ENCODE measurements around the gene KRTAP5-5. TPM values are rescaled to one million over a fixed set of nuclear protein-coding genes. Genes with fewer than 3 reads are reported as not detected.
A peak's percentile ranks its signal among the peaks of the same experiment; 100 is the strongest.
"Not testable (repeated sequence)": the region's sequence is repeated elsewhere in the genome, so short reads cannot be mapped to it uniquely, and the experiment has no call there.

Gene KRTAP5-5
- total RNA-seq, 1 donor from 2014 or later = not detected

GRCh38 chr11:1604181-1604580 lies 25.4 kb upstream of the KRTAP5-5 start:
- DNase-seq (ENCODE audit: low spot score) (no peak), ATAC-seq (no peak)
- intact Hi-C loops (cut with DNase I) = no loop called here

- intact Hi-C loops (cut with DNase I) = no loop called here
- ATAC-seq (no peak), DNase-seq (ENCODE audit: low spot score) (no peak)
Measured at GRCh38 chr11:1604711-1605110, 24.9 kb upstream of the KRTAP5-5 start.

DNA sequence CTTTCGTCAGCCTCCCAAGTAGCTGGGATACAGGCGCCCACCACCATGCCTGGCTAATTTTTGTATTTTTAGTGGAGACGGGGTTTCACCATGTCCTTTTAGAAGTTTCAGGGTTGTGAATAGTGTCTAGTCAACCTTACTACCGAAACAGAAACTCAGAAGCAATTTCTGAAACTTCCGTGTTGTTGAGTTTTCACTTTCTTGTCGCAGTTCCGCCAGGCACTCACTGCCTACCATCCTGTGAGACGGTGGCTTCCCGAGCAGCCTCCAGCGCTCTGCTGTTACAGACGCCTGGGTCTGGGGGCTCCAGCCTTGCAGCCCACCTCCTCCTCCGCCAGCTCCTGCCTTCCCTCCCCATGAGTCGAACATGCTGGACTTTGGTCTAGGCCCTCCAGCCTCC lies 23.7 kb upstream of the KRTAP5-5 start:
- ATAC-seq; DNase-seq (ENCODE audit: low spot score); intact Hi-C loops (cut with DNase I): not testable (repeated sequence)

DNA sequence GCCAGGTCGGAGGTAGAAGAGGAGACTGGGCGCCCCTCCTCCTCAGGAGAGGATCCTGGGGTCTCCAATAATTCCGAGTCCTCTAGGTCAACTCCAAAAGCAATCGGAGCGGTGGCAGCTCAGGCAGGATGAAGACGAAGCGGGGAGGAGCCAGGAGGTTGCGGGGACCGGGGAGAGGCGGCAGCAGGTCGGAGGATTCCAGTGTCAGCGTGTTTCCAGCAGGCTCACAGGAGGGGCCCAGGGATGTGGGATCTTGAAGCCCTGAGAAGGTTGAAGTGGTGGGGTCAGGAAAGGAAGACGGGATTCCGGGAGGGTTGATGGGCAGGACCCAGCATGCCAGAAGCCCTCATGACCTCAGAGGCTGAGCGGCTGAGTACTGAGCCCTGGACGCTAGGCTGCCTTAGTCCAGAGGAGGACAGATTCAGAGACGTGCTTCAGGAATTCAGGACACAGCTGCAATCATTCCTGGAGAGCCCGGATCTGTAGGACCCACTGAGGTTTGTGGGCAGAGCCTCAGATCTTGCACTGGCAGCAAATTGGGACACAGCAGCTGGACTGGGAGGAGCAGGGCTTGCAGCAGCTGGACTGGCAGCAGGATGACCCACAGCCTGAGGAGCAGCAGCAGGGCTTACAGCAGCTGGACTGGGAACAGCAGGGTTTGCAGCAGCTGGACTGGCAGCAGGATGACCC lies 22.3 kb upstream of the KRTAP5-5 start:
- DNase-seq (ENCODE audit: low spot score); ATAC-seq; intact Hi-C loops (cut with DNase I): not testable (repeated sequence)

DNA sequence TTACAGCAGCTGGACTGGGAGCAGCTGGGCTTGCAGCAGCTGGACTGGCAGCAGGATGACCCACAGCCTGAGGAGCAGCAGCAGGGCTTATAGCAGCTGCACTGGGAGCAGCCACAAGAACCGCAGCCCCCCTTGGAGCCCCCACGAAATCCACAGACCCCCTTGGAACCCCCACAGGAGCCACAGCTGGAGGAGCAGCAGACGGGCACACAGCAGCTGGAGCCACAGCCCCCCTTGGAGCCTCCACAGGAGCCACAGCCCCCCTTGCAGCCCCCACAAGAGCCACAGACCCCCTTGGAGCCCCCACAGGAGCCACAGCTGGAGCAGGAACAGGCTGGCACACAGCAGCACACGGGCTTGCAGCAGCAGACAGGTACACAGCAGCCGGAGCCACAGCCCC lies 21.7 kb upstream of the KRTAP5-5 start:
- DNase-seq (ENCODE audit: low spot score); ATAC-seq; intact Hi-C loops (cut with DNase I): not testable (repeated sequence)

GRCh38 chr11:1608363-1608762 lies 21.2 kb upstream of the KRTAP5-5 start, which contains the start of gene KRTAP5-3:
KRTAP5-3 (minus strand) TSS chr11:1608463; CDS start chr11:1608385, 78 bp downstream.
- intact Hi-C loops (cut with DNase I) = no loop called here
- DNase-seq (ENCODE audit: low spot score) = no peak
- ATAC-seq = no peak

GRCh38 chr11:1618231-1618630 lies 11.3 kb upstream of the KRTAP5-5 start:
- intact Hi-C loops (cut with DNase I) = no loop called here
- ATAC-seq (no peak), DNase-seq (ENCODE audit: low spot score) (no peak)

DNA sequence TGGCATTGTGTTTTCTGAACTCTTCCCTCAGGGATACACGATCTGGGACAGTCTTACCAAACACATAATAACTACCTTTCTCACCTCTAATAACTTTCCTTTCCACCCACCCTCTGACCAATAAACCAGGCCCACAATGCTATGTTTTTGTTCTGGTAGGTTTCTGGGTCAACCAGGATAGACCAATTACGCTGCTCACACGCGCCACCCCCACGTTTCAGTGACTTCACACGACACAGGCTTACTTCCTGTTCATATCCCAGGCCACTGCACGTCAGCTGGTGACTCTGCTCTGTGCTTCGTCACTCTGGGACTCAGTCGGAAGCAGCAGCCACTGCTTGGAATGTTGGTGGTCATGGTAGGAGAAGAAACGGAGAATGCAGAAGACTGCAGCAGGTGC lies 10.1 kb upstream of the KRTAP5-5 start:
- no peak for DNase-seq (ENCODE audit: low spot score)
- intact Hi-C loops (cut with DNase I) = no loop called here
- no peak for ATAC-seq

GRCh38 chr11:1622086-1622485 lies 7.5 kb upstream of the KRTAP5-5 start, which contains the start of gene KRTAP5-4:
KRTAP5-4 (minus strand) TSS chr11:1622138; CDS start chr11:1622093, 45 bp downstream.
- intact Hi-C loops (cut with DNase I) = no loop called here
- ATAC-seq = no peak
- no peak for DNase-seq (ENCODE audit: low spot score)

GRCh38 chr11:1623716-1624115 lies 5.9 kb upstream of the KRTAP5-5 start:
- no peak for ATAC-seq
- intact Hi-C loops (cut with DNase I) = no loop called here

DNA sequence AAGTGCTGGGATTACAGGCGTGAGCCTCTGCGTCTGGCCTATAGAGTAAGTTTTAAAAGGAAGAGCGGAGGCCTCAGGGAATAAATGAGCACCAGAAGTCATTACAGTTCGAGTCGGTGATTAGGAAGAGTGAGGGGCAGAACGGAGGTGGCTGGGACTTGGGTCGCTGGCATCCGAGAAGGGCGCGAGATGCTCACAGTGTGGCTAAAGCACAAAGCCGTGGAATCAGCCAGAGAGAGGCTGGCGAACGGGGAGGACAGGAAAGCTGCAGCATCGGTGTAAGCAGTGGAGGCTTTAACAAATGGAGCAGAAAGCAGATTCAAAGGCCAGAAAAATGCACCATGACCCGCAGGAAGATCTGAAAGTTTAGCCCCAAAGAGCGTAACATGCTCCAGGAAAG lies 5.0 kb upstream of the KRTAP5-5 start:
- ATAC-seq (no peak), DNase-seq (ENCODE audit: low spot score) (peak; percentile 38)
- intact Hi-C loops (cut with DNase I) = no loop called here

More at GRCh38 chr11:1623716-1624115, 5.9 kb upstream of the KRTAP5-5 start:
- DNase-seq (ENCODE audit: low spot score) = no peak

GRCh38 chr11:1625541-1625940 lies 4.0 kb upstream of the KRTAP5-5 start:
- intact Hi-C loops (cut with DNase I) = no loop called here
- ATAC-seq = no peak
- DNase-seq (ENCODE audit: low spot score) = peak; percentile 32

DNA sequence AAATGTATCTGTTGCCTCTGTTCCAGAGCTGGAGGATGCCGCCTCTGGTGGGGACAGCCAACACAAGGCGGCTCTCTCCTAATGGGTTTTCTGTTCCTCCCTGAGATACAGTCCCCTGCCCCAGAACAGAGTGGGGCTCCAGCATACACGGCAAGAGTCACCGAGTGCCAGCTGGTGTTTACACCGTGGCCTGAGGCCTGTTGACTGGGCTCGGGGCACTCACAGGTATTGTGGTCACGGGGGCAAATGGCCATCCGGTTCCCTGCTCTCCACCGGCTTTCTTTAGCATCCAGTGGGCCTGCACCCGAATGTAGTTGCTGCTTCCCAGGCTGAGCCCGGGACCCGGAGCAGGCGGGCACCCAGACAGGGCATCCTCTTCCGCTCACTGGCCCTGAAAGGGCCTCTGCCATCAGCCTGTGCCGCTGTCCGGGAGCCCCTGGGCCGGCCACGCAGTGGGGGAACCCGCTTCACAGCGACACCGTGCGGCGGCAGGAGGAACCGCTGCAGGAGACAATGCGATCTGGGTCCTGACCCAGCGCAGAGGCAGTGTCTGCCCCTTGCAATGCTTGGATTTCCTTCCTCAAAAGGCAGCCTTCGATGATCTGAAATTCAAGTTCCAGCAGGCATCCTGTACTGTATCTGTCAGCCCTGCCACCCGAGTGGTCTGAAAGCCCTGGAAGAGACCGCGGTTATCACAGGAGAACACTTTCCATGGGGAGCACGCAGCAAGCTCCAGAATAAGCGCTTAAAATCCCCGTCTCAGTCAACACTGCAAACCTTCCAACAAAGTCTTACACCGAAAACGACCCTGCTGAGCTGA lies 859 bp upstream of the KRTAP5-5 start:
- peak; percentile 71 for DNase-seq (ENCODE audit: low spot score)
- ATAC-seq = peak; percentile 78
- intact Hi-C loops (cut with DNase I) = no loop called here

DNA sequence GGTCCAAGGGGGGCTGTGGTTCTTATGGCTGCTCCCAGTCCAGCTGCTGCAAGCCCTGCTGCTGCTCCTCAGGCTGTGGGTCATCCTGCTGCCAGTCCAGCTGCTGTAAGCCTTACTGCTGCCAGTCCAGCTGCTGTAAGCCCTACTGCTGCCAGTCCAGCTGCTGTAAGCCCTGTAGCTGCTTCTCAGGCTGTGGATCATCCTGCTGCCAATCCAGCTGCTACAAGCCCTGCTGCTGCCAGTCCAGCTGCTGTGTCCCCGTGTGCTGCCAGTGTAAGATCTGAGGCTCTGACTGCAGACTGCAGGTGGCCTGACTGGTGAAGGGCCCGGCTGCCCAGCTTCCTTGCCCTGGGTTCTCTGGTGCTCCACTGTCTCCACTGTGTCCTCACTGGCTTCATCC lies 696 bp downstream of the KRTAP5-5 start:
- ATAC-seq = no peak
- DNase-seq (ENCODE audit: low spot score) = no peak
- intact Hi-C loops (cut with DNase I) = no loop called here

DNA sequence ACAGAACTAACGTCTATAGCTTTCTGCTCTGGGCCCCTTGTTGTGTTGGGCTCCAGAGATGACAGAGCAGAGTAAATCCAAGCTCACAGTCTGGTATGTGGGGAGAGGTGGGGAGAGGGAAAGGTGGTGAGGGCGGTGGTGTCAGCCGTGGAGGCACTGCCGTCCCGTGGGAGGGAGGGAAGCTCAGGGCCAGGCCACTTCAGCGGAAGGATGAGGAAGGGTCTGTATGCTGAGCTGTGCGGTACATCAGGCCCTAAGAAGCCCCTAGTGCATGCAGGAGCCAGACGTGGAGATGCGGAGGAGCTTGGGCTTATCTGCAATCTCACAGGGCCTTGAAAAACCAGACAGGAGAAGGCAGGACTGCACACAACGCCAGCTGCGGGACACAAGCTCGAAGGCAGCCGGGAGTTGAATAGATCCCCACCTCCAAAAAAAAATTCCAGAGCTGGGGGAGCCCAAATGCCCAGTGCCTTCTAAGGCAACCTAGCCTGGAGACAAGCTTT lies 1.5 kb downstream of the KRTAP5-5 start:
- no peak for DNase-seq (ENCODE audit: low spot score)
- intact Hi-C loops (cut with DNase I) = no loop called here
- no peak for ATAC-seq

DNA sequence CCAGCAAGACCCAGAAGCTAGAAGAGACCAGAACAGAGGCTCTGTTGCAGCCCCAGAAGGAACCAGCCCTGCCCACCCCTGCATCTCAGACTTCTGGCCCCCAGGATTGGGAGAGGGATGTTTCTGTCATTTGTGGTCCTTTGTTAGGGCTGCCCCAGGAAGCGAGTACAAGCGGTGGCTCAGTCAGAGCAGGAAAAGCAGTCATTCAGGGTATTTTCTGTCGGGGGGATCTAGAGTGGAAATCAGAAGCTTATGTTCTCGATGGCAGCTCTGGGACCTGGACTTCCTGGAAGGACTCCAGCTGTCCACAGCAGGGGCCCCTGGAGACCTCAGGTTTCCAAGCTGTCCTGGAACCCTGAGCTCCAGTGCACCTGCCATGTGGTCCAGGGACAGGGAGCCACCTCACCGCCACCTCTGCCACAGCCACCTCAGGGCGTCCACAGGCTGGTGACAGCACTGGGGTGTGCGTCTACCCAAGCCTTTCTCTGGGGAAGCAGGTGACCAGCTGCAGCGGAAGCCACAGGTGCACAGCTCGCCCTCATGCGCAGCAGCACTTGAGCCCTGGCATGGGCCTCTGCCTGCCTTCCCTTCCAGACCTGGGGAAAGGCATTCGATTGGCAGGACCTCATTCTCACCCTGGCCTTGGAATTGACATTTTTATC lies 2.6 kb downstream of the KRTAP5-5 start:
- intact Hi-C loops (cut with DNase I) = no loop called here
- DNase-seq (ENCODE audit: low spot score) (no peak), ATAC-seq (no peak)

GRCh38 chr11:1633864-1634263 lies 4.3 kb downstream of the KRTAP5-5 start:
- intact Hi-C loops (cut with DNase I) = no loop called here
- no peak for ATAC-seq
- no peak for DNase-seq (ENCODE audit: low spot score)

GRCh38 chr11:1636291-1636950 lies 6.8 kb downstream of the KRTAP5-5 start:
- DNase-seq (ENCODE audit: low spot score) (no peak), ATAC-seq (no peak)
- intact Hi-C loops (cut with DNase I) = no loop called here

- no peak for DNase-seq (ENCODE audit: low spot score)
- ATAC-seq = no peak
- intact Hi-C loops (cut with DNase I) = no loop called here
Measured at GRCh38 chr11:1637628-1638027, 8.1 kb downstream of the KRTAP5-5 start.
